HG03103 (cell line): ENCODE data around the gene SEC61A2.
"Not testable (repeated sequence)": the region's sequence is repeated elsewhere in the genome, so short reads cannot be mapped to it uniquely, and the experiment has no call there.

ENCODE experiments used
- ATAC-seq: cut with Tn5 transposase; IDR thresholded peaks from one replicate; pipeline ENCODE4 v1.9.1; 2021; ENCODE audit warnings: low read depth; ENCODE audit not compliant: unreplicated experiment

SEC61A2 gene

DNA sequence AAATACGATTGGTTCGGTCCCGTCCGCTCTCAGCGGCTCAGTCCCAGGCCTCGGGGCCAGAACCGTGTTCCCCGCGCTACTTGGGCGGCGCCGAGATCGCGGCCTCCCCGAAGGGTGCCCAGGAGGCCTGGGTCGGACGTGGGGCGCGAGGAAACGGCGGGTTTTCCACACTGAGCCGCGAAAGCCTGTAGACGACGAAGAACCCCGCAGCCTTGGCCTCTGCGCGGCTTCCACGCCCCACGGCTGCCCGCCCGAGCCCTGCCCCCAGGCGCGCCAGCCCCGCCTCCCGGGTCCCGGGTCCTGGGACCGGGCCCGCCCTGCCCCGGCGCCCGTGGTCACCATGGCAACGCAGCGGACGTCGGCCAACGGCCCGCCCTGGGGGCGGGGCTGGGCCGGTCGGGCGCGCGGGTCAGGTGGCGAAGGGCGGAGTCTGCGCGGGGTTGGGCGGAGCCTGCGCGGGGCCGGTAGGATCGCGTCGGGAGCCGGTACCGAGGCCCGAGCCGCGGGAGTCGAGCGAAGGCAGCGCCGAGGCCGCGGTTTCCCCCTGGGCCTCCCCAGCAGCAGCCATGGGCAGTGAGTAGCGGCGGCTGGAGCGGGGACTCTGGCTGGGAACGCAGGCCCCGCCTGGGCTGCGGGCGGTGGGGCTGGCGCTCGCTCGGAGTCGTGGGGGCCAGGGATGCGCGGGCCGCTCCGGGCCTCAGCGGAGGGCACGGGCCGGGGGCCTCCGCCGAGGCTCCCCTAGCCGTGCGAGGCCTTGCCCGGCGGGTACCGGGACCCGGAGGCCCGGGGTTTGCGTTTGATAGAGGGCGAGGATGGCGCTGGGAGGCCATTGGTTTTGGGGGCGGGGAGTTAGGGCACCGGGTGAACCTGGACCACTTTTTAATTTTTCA is at the start of gene SEC61A2:
Gene SEC61A2 (plus strand): TSS at position 456 of the 890 bp plus-strand sequence. CDS start 111 bp downstream, at position 567.
- peak; percentile 87 for ATAC-seq

DNA sequence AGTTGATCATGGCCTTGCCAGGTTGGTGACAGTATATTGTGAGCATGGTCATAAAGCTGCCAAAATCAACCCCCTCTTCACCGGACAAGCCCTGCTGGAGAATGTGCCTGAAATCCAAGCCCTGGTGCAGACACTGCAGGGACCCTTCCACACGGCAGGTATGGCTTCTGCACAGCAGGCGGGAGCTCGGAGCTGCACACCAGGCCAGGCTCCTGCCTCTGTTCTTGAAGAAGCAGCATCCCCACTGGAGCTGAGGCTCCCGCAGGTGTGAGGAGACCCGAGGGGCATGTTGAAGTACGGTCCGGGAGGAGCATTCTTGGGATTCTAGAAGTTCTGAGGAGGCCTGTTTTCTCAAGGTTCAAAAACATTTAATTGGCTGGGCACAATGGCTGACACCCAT is 48.0 kb upstream of the SEC61A2 start:
- no peak for ATAC-seq

DNA sequence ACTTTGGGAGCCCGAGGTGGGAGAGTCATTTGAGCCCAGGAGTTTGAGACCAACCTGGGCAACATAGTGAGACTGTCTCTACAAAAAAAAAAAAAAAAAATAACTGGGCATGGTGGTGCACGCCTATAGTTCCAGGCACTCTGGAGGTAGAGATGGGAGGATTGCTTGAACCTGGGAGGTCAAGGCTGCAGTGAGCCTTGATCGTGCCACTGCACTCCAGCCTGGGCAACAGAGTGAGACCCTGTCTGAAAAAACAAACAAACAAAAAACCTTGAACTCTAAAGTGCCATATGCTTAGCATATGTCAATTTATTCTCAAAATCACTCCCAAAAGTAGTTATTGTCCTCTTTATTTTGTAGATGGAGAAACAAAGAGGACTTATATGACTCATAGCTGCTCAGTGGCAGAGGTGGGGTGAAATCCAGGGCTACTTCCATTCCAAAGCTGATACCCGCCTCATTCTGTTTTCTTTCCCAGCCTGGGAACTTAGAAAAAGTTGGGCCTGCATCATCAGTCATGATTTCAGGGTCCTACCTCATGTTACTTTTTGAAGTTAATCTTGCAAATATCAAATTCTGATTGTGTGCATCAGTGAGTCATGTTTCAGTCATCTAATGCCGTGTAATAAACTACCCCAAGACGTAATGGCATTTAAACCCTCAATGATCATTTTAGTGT is 47.5 kb upstream of the SEC61A2 start:
- no peak for ATAC-seq

DNA sequence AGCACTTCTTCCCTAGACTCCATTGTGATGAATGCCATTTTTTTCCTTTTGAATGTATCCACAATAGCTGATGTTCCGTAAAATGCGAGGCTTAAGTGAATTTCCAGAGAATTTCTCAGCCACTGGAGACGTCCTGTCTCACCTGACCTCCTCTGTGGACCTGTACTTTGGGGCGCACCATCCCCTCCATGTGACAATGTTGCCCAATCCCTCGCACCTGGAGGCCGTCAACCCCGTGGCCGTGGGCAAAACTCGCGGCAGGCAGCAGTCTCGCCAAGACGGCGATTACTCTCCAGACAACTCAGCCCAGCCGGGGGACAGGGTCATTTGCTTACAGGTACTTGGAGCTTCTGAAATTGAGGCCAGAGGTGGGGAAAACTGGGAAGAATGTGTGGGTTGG is 40.6 kb upstream of the SEC61A2 start:
- ATAC-seq: no peak

DNA sequence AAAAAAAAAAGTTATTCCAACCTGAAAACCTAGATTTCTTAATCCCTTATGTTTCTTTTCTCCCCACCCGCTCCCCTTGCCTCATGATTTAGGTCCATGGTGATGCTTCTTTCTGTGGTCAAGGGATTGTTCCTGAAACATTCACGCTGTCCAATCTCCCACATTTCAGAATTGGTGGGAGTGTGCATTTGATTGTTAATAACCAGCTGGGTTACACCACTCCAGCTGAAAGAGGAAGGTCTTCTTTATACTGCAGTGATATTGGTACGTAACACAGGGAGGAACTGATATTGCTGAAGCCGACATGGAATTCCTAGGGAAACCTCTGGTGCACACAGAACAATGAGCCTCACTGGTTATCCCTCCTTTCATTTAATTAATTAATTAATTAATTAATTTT is 38.1 kb upstream of the SEC61A2 start:
- ATAC-seq: no peak

DNA sequence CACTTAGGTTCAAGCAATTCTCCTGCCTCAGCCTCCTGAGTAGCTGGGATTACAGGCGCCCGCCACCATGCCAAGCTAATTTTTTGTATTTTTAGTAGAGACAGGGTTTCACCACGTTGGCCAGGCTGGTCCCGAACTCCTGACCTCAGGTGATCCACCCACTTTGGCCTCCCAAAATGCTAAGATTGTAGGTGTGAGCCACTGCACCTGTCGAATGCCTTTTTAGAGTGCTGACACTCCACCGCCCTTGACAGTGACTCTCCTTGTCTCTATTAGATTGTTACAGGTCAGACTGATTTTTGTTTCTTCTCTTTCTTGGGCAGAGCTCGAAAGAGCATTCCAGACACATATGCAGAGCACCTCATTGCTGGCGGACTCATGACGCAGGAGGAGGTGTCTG is 32.1 kb upstream of the SEC61A2 start:
- ATAC-seq: not testable (repeated sequence)

DNA sequence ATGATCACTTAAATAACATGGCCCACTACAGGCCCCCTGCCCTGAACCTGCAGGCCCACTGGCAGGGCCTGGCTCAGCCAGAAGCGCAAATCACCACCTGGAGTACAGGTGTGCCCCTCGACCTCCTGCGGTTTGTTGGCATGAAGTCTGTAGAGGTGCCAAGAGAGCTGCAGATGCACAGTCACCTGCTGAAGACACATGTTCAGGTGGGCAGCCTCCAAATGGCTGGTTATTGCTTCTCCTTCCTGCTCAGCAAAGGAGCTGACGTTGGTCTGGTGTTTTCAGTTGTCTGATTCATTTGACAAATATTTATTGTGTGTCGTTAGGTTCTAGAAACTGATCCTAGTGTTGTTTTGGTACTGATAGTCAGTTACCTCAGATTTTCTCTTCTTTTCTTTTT is 31.7 kb upstream of the SEC61A2 start:
- ATAC-seq: no peak

DNA sequence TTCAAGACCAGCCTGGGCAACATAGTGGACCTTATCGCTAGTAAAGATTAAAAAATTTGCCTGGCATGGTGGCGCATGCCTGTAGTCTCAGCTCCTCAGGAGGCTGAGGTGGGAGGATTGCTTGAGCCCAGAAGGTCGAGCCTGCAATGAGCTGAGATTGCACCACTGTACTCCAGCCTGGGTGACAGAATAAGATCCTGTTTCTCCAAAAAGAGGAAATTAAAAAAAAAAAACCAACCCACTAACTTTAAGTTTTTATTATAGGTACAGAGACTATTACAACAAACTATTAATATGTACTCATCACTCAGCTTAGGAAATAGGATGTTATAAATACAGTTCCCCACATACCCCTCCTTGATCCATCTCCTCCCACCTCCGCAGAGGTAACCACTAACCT is 30.5 kb upstream of the SEC61A2 start:
- no peak for ATAC-seq

DNA sequence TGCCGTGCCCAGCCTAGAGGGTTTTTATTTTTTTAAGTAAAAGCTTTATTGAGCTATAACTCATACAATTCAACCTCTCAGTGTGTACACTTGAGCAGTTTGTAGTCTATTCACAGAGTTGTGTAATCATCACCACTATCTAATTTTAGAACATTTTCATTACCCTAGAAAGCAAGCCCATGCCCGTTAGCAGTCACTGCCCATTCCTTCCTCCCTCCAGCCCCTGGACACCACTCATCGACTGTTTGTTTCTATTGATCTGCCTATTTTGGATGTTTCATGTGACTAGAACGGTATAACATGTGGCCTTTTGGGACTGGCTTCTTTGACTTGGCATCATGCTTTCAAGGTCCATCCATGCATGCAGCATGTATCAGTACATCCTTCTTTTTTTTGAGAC is 25.7 kb upstream of the SEC61A2 start:
- no peak for ATAC-seq

DNA sequence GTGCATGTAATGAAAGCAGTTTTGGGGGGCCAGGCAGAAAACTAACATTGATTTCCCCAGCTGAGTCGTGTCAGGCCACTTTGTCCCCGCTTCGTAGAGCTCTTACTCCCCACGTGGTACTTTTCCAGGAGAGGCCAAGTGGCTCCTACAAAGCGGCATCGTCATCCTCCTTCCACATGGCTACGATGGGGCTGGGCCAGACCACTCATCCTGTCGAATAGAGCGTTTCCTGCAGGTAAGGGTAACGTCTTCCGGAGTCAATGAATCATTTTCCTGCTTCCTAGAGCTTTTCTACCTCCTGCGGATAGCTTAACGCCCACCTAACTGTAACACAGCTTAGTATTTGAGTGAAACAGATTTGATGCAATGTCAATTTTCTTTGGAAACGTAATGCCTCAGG is 21.7 kb upstream of the SEC61A2 start:
- ATAC-seq: no peak

DNA sequence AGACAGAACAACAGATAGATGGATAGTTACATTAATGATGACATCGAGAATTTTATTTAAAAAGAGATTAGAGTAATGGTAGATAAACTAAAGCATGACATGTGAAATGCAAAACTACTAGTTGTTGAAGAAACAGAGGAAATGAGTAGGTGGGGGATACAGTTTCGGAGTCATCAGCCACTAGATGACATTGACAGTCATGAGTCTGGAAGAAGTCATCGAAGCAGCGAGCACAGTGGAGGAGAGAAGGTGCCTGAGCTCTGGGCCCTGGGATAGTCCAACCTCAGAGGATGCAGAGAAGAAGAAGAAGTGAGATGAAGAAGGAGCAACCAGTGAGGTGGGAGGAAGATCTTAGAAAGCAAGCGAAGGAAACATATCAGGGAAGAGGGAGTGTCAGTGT is 20.2 kb upstream of the SEC61A2 start:
- ATAC-seq: no peak

DNA sequence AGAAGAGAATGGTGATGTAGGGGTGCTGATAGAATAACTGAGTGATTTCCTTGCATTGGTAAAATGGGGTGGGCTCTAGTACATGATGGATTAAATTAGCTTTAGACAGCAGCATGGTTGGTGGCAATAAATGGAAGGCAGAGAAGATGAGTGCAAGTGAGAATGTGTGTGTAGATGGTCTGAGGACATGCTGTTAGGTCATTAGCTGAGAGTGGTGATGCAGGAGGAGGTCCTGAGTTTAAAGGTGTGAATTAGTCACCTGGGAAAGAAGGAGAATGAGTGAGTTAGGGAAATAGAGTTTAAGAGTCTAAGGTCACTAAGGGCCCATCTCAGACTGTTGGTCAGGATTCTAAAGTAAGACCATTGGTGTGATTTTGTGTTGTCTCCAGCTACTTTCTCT is 17.9 kb upstream of the SEC61A2 start:
- no peak for ATAC-seq

DNA sequence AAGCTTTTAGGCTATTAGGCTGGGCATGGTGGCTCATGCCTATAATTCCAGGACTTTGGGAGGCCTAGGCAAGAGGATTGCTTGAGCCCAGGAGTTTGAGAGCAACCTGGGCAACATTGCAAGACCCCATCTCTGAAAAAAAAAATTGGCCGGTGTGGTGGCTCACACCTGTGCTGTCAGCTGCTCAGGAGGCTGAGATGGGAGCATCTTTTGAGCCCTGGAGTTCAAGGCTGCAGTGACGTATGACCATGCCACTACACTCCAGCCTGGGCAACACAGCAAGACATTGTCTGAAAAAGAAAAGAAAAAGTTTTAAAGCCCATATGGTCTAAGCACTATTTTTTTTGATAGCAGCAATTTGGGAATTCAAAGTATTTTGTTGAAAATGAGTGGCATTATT is 15.8 kb upstream of the SEC61A2 start:
- ATAC-seq: no peak

DNA sequence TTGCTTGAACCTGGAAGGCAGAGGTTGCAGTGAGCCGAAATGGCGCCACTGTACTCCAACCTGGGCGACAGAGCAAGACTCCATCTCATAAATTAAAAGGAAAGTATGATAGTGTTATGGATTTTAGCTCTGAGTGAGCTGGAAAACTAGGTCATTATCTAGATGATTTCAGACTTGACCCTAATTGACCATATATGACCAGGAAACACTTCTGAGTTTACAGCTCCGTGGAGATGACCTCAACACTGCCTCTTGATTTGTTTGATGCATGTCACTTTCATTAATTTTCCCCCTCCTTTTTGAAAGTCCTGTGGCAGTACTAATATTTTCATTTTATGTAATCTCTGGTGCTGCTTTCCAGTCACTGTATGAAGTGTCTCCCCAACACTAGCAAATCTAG is 7.8 kb upstream of the SEC61A2 start:
- ATAC-seq: no peak

DNA sequence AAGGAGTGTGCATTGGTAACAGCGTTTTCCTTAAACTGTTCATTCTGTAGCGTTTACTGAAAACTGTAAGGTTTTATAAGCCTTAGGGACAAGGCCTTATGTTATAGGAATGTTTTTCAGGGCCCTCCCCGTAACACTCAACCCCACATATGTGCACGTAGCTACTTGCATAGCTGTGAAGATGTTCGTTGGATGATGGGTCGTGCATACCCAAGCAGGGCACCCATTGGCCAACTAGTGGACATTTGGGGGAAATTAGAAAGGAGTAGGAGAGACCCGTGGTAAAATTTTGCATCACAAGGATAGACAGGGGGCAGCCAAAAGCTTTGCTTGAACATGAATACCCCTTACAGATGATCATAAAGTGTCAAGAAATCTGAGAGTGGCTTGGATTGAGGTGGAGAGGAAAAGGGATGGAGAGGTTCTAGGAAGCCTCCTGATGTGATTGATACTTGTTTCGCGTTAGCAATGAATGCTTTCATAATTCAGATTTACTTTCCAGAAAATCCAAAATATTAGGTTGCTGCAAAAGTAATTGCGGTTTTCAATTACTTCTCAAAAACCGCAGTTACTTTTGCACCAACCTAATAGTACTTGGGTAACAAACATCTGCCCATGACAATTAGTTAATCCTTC is 878 bp downstream of the SEC61A2 start:
- ATAC-seq: peak; percentile 38

DNA sequence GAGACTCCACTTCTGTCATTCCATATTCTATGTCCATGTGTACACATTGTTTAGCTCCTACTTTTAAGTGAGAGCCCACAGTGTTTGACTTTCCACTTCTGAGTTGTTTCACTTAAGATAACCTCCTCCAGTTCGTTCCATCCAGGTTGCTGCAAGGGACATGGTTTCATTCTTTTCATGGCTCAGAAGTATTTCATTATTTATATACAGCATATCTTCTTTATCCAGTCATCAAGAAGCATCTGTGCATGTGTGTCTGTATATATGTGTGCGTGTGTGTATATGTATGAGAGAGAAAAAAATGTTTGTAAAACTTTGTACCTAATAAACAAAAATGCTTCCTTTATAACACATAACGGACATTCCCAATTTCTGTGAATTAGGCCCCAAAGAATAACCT is 6.2 kb downstream of the SEC61A2 start:
- ATAC-seq: no peak

DNA sequence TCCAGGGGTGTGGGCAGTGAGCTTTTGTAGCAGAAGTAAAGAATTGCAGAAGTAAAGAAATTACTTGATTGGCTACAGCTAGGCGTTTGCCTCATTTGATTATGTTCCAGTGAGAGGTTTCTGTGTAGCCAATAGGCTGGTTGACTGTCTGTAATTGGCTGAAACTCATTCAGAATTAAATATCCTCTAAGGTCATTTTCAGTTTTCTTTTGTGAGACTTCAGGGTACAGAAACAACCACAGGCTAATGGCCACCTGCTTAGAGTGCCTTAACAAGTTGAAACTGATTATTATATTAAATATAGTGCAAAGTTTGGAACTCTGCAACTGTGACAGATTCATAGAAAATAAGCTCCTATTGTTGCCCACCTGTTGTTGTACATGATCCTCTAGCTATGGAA is 10.6 kb downstream of the SEC61A2 start:
- no peak for ATAC-seq

DNA sequence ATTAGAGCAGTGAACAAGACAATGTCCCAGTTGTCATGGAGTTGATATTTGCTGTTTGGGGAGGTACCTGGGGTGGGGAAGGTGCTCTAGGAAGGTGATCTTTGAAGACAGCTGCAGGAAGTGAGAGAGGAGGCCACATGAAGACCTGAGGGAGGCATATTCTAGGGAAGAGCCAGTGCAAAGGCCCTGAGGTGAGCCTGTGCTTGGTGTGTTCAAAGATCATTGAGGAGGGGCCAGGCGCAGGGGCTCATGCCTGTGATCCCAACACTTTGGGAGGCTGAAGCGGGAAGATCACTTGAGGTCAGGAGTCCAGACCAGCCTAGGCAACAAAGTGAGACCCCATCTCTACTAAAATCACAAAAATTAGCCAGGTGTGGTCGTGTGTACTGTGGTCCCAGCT is 15.1 kb downstream of the SEC61A2 start:
- ATAC-seq: no peak

DNA sequence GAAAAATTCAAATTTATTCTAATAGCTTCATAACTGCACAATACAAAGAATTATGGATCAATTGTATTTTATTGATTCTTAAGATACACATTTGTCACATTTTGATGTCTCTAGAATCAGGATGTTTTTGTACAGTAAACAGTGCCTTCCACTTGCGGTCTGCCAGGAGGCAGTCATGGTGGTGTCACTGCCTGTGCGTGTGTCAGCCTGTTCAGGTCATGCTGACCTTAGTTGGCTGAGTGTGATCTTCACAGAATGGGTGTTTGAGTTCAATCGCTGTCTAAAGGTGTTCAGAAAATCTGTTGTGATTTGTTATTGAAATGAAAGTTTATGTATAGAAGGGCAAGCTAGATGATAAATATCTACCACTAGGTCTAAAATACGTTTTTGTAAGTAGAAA is 20.7 kb downstream of the SEC61A2 start:
- ATAC-seq: no peak

DNA sequence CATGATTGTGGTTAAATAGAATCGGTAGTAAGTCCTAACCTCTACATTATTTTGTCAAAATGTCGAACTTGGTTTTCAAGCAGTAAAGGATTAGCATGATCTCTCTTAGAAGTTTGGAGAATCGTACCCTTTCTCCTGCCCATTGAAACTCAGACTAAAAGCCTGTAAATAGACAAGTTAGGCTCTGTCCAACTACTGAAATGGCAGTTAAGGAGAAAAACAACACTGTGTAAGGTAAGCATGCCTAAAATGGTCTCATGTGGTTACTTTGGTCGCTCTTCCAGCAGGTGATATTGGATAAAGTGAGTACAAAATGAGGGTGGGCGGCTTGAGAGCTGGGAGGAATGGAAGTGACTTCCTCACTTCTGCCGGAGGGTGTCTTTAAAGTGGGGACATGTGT is 25.0 kb downstream of the SEC61A2 start:
- ATAC-seq: no peak

DNA sequence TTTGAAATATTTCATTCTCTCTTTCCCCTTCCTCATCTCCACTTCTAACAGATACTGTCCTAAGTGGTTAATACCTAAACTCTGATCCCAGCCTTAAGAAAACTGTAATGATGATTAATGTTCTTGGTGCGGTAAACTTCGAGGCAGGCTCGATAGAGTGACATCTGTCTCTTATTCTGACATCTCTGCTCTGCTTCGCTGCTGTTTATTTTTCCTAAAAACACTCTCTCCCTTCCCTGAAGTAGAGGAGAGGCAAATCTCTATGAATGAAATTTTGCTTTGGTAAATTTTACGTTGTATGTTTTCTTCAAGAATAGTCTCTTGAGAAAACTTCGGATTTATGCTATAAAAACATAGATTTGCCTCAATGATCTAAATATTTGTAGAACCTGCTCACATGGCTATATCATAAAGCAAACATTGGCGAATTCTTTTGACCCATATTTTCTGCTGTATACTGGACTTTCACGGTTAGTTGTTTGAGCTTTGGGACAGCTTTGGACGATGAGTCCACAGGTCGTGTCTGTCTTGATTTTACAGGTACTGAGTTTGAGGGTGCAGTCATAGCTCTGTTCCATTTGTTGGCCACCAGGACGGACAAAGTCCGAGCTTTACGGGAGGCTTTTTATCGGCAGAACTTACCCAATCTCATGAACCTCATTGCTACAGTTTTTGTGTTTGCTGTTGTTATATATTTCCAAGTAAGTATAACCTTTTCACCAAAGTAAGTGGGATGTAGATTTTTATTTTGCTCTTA is 27.1 kb downstream of the SEC61A2 start:
- ATAC-seq: no peak
